Activated CD4-positive, alpha-beta T cell treated with anti-CD3 and anti-CD28 coated beads, Interleukin-2, amount 50 U/mL, for 24 hours (primary cell): ENCODE measurements around the gene RNF151.
A peak's percentile ranks its signal among the peaks of the same experiment; 100 is the strongest.
"Not testable (repeated sequence)": the region's sequence is repeated elsewhere in the genome, so short reads cannot be mapped to it uniquely, and the experiment has no call there.

Source experiments
- DNase-seq, 2 donors: peaks; one replicate each; pipeline ENCODE4 v3.0.0-alpha.2; 2020; ENCODE audit warnings: low read depth in 1 of 2, low spot score in 1 of 2

RNF151 gene

GRCh38 chr16:1938316-1938715, 28.3 kb upstream of the RNF151 start:
- no peak for DNase-seq

DNA sequence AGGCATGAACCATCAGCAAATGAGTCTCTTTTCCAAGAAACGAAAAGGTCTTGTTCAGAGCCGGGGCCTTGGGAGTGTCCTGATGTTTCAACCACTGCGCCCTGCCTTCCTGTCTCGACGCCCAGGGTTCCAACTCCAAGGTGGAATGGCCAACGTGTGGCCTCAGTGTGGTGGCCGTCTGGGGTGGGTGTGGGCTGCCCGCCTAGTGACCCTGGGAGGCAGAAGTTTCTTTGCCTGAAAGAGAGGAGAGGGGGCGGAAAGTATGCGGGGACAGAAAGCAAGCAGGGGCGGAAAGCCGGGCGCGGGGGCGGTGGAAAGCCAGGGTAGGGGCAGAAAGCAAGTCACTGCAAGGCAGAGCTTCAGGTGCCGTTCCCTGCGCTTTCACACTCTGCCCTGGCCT, 27.7 kb upstream of the RNF151 start:
- DNase-seq: no peak

- not testable (repeated sequence) for DNase-seq
Observed at GRCh38 chr16:1939833-1940232, 26.8 kb upstream of the RNF151 start.

DNA sequence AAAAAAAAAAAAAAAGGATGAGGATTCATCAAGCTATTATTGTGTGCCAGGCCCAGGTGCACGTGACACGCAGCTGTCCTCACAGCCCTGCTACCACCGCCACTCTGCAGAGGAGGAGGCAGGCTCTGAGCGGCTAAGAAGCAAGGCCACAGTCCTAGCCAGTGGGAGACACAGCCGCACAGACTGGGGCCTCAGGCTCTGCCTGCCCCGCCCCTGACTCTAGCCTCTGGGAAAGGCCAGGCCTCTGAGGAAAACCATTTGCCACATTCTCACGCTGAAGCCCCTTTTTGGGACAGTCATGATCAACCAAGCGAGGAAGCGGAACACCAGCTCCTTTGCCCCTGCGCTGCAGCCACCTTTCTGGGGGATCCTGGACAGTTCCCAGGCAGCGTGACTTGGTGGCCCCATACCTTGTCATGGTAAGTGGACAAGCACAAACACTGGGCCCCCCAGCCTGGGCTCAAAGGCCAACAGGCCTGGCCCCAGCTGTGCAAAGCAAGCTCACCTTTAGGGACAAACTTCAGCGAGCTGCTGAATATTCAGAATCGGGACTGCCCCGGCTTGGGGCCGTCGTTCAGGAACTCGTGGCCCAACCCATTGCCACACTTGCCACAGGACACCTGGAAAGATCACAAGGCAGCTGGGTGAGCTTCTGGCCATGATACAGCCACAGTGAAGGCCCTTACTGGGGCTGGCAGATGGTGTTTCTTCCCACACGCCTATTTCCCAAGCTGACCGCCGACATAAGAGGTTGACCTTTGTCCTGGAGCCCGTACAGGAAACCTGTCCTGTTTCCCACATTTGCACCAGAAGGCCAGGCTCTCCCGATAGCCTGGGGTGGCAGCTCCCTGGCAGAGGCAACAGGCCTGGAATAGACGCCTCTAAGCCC, 26.1 kb upstream of the RNF151 start:
- no peak for DNase-seq

GRCh38 chr16:1941162-1942046, 25.3 kb upstream of the RNF151 start:
- DNase-seq: no peak

DNA sequence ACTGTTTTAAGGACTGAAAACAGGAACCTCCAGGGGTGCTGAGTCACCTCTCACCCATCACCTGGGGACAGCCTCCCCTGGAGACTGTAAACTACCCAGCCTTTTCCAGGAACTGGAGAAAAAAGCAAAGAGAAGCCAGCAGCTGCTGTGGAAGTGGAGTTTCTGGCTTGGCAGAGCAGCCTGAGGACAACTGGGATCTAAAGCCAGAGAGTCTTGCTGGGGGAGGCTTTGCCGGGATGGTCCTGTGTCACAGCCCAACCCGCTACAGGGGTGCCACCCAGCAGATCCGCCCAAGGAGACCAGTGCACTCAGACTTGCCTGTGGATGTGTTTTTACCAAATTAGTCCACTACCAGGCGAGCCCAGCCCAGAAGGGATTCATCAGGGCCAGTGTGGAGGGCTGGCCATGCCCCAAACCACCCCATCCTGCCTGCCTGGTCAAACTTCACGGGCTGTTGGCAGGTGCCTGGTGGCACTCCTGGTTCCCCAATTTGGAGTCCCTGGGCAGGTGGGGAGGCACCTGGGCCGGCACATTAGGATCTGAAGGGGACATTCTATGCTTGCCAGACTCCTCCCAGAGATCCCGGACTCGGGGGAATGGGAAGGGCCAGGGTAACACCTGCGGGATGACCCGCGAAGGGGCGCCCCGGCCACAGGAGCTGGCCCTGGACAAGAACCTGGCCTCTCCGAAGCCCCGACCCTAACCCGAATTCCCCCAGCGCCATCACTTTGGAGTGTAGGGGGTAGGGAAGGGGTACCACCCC, 24.4 kb upstream of the RNF151 start:
- DNase-seq: no peak

- DNase-seq: peak; percentile 97 to 99
Observed at GRCh38 chr16:1942810-1943726, 23.6 kb upstream of the RNF151 start, which contains the start of gene MSRB1. TSS of gene MSRB1 (minus strand) at chr16:1943199. CDS start at chr16:1943156, 43 bp downstream.

DNA sequence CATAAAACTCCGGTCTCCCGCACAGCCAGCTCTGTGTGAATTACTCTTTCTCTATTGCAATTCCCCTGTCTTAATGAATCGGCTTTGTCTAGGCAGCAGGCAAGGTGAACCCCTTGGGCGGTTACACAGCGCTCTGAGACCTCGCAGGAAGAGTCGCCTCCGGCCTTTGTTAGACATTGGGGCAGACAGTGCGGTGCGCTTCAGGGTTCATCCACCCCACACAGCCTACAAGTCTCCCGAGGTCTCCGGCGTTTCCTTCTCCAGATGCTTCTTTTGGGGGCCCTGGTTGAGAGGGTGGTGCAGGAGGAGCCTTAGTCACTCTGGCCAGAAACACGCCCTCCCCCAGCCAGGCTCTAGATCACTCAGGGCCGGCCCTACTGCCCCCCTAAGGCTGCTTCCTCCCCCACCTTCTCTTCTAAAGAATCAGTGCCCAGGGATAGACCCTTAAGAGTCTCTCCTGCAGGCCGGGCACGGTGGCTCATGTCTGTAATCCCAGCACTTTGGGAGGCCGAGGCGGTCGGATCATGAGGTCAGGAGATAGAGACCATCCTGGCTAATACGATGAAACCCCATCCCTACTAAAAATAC, 21.9 kb upstream of the RNF151 start:
- no peak for DNase-seq

- no peak for DNase-seq
Observed at GRCh38 chr16:1945559-1946391, 20.9 kb upstream of the RNF151 start.

GRCh38 chr16:1946495-1947368, 19.9 kb upstream of the RNF151 start:
- DNase-seq: no peak

DNA sequence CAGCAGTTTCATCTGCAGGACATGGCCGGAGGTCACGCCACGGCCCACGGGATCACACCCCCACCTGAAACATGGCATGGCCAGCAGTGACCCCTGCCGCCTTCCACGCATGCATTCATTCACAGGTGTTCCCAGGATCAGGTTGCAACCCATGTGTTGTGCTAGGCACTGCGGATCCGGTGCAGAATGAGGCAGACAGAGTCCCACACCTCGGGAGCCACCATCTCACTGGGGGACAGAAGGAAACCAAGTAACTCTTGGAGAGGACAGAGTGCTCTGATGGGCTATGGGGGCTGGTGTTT, 19.3 kb upstream of the RNF151 start:
- DNase-seq: no peak

- no peak for DNase-seq
Observed at GRCh38 chr16:1949507-1949906, 17.1 kb upstream of the RNF151 start.

DNA sequence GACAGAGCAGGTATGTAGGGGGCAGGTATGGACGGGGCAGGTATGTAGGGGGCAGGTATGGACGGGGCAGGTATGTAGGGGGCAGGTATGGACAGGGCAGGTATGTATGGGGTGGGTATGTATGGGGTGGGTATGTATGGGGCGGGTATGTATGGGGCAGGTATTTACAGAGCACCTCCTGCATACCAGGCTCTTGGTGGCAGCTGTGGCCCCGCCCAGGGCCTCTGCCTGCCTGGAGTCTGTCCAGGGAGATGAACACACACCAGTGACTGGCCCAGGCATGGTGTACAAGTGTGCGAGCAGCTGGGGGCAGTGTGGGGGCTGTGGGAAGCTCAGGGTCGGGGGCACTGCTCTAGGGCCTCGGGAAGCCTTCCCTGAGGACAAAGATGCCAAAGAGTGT, 16.6 kb upstream of the RNF151 start:
- no peak for DNase-seq

- DNase-seq: no peak
Observed at GRCh38 chr16:1950559-1950958, 16.1 kb upstream of the RNF151 start.

DNA sequence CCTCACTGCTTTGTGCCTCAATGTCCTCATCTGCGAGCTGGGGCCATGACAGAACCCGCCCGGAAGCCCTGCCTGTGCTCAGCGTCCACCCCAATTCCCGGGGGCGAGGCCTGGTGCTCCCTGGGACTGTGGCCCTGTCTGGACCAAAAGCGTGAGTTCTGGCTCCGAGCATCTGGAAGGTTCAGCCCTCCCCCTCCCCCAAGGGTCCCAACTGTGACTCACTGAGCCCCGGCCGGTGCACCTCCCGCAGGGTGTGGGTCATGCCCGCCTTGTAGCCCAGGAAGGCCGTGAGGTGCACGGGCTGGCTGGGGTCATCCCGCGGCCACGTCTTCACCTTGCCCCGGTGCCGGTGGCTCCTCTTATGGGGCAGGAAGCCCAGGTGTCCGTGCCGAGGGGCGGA, 12.9 kb upstream of the RNF151 start:
- no peak for DNase-seq

GRCh38 chr16:1957434-1958142, 9.1 kb upstream of the RNF151 start:
- DNase-seq: not testable (repeated sequence)

- not testable (repeated sequence) for DNase-seq
Observed at GRCh38 chr16:1958143-1958491, 8.5 kb upstream of the RNF151 start.
